ENCODE data around the gene SLC4A5. TPM values are rescaled to one million over a fixed set of nuclear protein-coding genes. Genes with fewer than 3 reads are reported as not detected.

Gene SLC4A5
- polyA plus RNA-seq, 1 of the 3 experiments (the other 2 are of a cell fraction) = 0.25 TPM

- no peaks in the 10 kb centered on the region for H3F3A ChIP-seq (replicated peaks; ENCODE audit: insufficient read depth)
- H4K20me1 ChIP-seq (ENCODE audit: insufficient read depth) = no peaks in the 10 kb centered on the region
- no peaks in the 10 kb centered on the region for H3K79me2 ChIP-seq (ENCODE audit: insufficient read depth)
- TF ChIP-seq RCOR1 (IDR thresholded peaks at IDR 0.05; ENCODE audit: low read length) = no peak
- no peak for TF ChIP-seq ZBTB33 (IDR thresholded peaks at IDR 0.05; ENCODE audit: borderline replicate concordance, low read depth)
- no peak for TF ChIP-seq POLR2AphosphoS5 (IDR thresholded peaks at IDR 0.05; ENCODE audit: low read depth, low read length)
- no peak for TF ChIP-seq SMC3 (IDR thresholded peaks at IDR 0.05; ENCODE audit: low read depth, low read length)
- no peak for TF ChIP-seq CTCF (IDR thresholded peaks at IDR 0.05)
- no peak for TF ChIP-seq MXI1 (IDR thresholded peaks at IDR 0.05; ENCODE audit: low read depth, low read length)
- no peak for TF ChIP-seq EP300 (IDR thresholded peaks at IDR 0.05; ENCODE audit: borderline replicate concordance in 1 of 2, low read depth in 1 of 2, low read length in 1 of 2)
- no peak for TF ChIP-seq TCF12 (IDR thresholded peaks at IDR 0.05)
- no peak for TF ChIP-seq IRF3 (IDR thresholded peaks at IDR 0.05; ENCODE audit: low read depth, low read length)
- TF ChIP-seq USF2 (IDR thresholded peaks at IDR 0.05; ENCODE audit: borderline replicate concordance, low read depth, low read length) = no peak
- TF ChIP-seq YY1 (IDR thresholded peaks at IDR 0.05; ENCODE audit: low read depth) = no peak
- TF ChIP-seq RXRA (IDR thresholded peaks at IDR 0.05; ENCODE audit: borderline replicate concordance, low read depth) = no peak
- no peak for TF ChIP-seq GATA2 (CRISPR knock-in tag; IDR thresholded peaks at IDR 0.05)
- no peak for TF ChIP-seq TAF1 (IDR thresholded peaks at IDR 0.05; ENCODE audit: borderline replicate concordance, low read depth, low read length)
- TF ChIP-seq PBX3 (IDR thresholded peaks at IDR 0.05) = no peak
- no peak for TF ChIP-seq CHD2 (IDR thresholded peaks at IDR 0.05; ENCODE audit: low read length, partially characterized antibody)
- TF ChIP-seq SIN3A (IDR thresholded peaks at IDR 0.05; ENCODE audit: borderline replicate concordance, low read depth, low read length) = no peak
- no peak for TF ChIP-seq MEF2A (IDR thresholded peaks at IDR 0.05; ENCODE audit: borderline replicate concordance, low read depth)
- no peak for TF ChIP-seq REST (IDR thresholded peaks at IDR 0.05; ENCODE audit: low read depth, low read length)
- H3K27ac ChIP-seq (ENCODE audit: low read depth in 2 of 2, low read length in 1 of 2) = no peak overlapping the region
- 73% methylated on average over 7 of the region's 7 CpGs for WGBS (ENCODE audit: low lambda C conversion rate)
- H3K9me3 ChIP-seq = no peaks in the 10 kb centered on the region
- no peak overlapping the region for H3K4me3 ChIP-seq (ENCODE audit: low read depth in 2 of 2, low read length in 1 of 2)
- no peak overlapping the region for H2AFZ ChIP-seq (ENCODE audit: low read depth)
- no peaks in the 10 kb centered on the region for H3K36me3 ChIP-seq (replicated peaks in 1 of 2; ENCODE audit: control insufficient read depth in 1 of 2, insufficient read depth in 2 of 2, low read length in 1 of 2)
- no peaks in the 10 kb centered on the region for H3K9me2 ChIP-seq
- CTCF ChIA-PET = interaction anchor here (0.8 to 5.3 kb wide), 5 partner anchors 19 to 605 kb away, joined by 3 to 26 read pairs (median 3); no protein-coding TSS in a partner anchor
- H3K4me1 ChIP-seq (ENCODE audit: control insufficient read depth in 1 of 2, insufficient read depth in 2 of 2, low read depth in 1 of 2, low read length in 1 of 2) = no peaks in the 10 kb centered on the region
- no peak overlapping the region for H3K9ac ChIP-seq
- H3K4me2 ChIP-seq = no peak overlapping the region
- H3K27me3 ChIP-seq (ENCODE audit: insufficient read depth) = no peaks in the 10 kb centered on the region
- DNase-seq = no peak
- POLR2A ChIA-PET = no interaction called here
Observed at GRCh38 chr2:74242354-74243071, 100.7 kb downstream of the SLC4A5 start.
